HCT116 (cell line): ENCODE results near the gene SEMA3B. TPM values are rescaled to one million over a fixed set of nuclear protein-coding genes. Genes with fewer than 3 reads are reported as not detected.

Experiments used
- ATAC-seq: fragments of 200-7000 bp; cut with Tn5 transposase; 2 replicates; pipeline ENCODE4 v1.9.1; 2020; ENCODE audit warnings: mild to moderate bottlenecking, moderate library complexity
- BruUV-seq: library from RNA; stranded (reverse); fragments of 400-500 nt; replicated peaks from 2 replicates; lab custom pipeline; 2021; lab: Mats Ljungman, UMichigan
- CTCF ChIA-PET: fragments of 300-600 bp; sonication (Branson Sonifier 250); formaldehyde crosslinking; loops from one replicate; lab custom pipeline; 2021; ENCODE audit warnings: antibody characterized with exemption; lab: Charles Lee
- POLR2A ChIA-PET: fragments of 300-600, 350-600 bp; sonication (Branson Sonifier 250); formaldehyde crosslinking; loops from one replicate; lab custom pipeline; 2021; ENCODE audit warnings: antibody characterized with exemption; lab: Charles Lee
- RAD21 ChIA-PET, 2 experiments: fragments of 300-600 bp; sonication (Branson Sonifier 250); formaldehyde crosslinking; loops; one replicate each; lab custom pipeline; 2023; ENCODE audit warnings: low total read pairs in 2 of 2; ENCODE audit not compliant: uncharacterized antibody in 2 of 2, unreplicated experiment in 2 of 2, low non-redundant PET in 1 of 2; lab: Charles Lee
- DNase-seq: peaks from one replicate; pipeline ENCODE4 v3.0.0-alpha.2; 2010; ENCODE audit warnings: low read depth, low spot score
- H2AFZ ChIP-seq: fragments of 200-600 bp; shearing (Covaris generic), sonication (generic); 2 replicates; pipeline ENCODE4 v1.6.1; 2017; ENCODE audit warnings: low read depth, mixed run types, mixed read lengths, antibody characterized with exemption, low read length; ENCODE audit not compliant: poor library complexity, severe bottlenecking
- H3K27ac ChIP-seq: 2 replicates; pipeline ENCODE4 v1.5.1; 2012; ENCODE audit warnings: low read depth, low read length
- H3K27me3 ChIP-seq: fragments of 200-600 bp; sonication (generic); 2 replicates; pipeline ENCODE4 v1.6.1; 2016; ENCODE audit warnings: mixed run types, low read length, mixed read lengths; ENCODE audit not compliant: insufficient read depth
- H3K36me3 ChIP-seq, 2 experiments: fragments of 200-500 bp in 1 of 2; fragments of 200-600 bp in 1 of 2; sonication (Bioruptor generic) in 1 of 2; sonication (generic) in 1 of 2; 2 replicates each; pipeline versions ENCODE4 v1.5.1 to v1.6.1; 2014 to 2016; ENCODE audit warnings: low read length in 2 of 2, inconsistent platforms in 1 of 2, mixed read lengths in 1 of 2, mixed run types in 1 of 2; ENCODE audit not compliant: insufficient read depth in 2 of 2, control insufficient read depth in 1 of 2
- H3K4me1 ChIP-seq, 2 experiments: fragments of 200-600 bp in 1 of 2; sonication (generic) in 1 of 2; 2 replicates each; pipeline versions ENCODE4 v1.5.1 to v1.6.1; 2012 to 2017; ENCODE audit warnings: low read length in 2 of 2, inconsistent platforms in 1 of 2, mild to moderate bottlenecking in 1 of 2, mixed read lengths in 1 of 2, mixed run types in 1 of 2, moderate library complexity in 1 of 2; ENCODE audit not compliant: insufficient read depth in 2 of 2, control insufficient read depth in 1 of 2
- H3K4me2 ChIP-seq: fragments of 200-600 bp; sonication (generic); 2 replicates; pipeline ENCODE4 v1.6.1; 2017; ENCODE audit warnings: mixed run types, low read length, mixed read lengths
- H3K4me3 ChIP-seq, 2 experiments: fragments of 200-600 bp in 1 of 2; sonication (generic) in 1 of 2; replicated peaks in 1 of 2; 2 replicates each; pipeline ENCODE4 v1.5.1; 2011 to 2016; ENCODE audit warnings: low read length in 2 of 2, control low read depth in 1 of 2, low read depth in 1 of 2, mild to moderate bottlenecking in 1 of 2, mixed read lengths in 1 of 2, mixed run types in 1 of 2
- H3K79me2 ChIP-seq: fragments of 200-600 bp; sonication (generic); 2 replicates; pipeline ENCODE4 v1.6.1; 2017; ENCODE audit warnings: mild to moderate bottlenecking, mixed run types, low read length, moderate library complexity, mixed read lengths; ENCODE audit not compliant: insufficient read depth
- H3K9ac ChIP-seq: fragments of 200-600 bp; sonication (generic); 2 replicates; pipeline ENCODE4 v1.6.1; 2016; ENCODE audit warnings: low read length, mixed read lengths
- H3K9me2 ChIP-seq: fragments of 200-600 bp; sonication (generic), shearing (Covaris generic); 2 replicates; pipeline ENCODE4 v1.6.1; 2017; ENCODE audit warnings: mixed run types, mild to moderate bottlenecking, moderate library complexity; ENCODE audit not compliant: insufficient read depth
- H3K9me3 ChIP-seq, 2 experiments: fragments of 200-500 bp in 1 of 2; fragments of 200-600 bp in 1 of 2; sonication (Bioruptor generic) in 1 of 2; sonication (generic) in 1 of 2; 2 replicates each; pipeline ENCODE4 v1.6.1; 2014 to 2017; ENCODE audit warnings: low read length in 2 of 2, mixed read lengths in 2 of 2, inconsistent platforms in 1 of 2, low read depth in 1 of 2, mild to moderate bottlenecking in 1 of 2, mixed run types in 1 of 2, moderate library complexity in 1 of 2; ENCODE audit not compliant: control insufficient read depth in 1 of 2, insufficient read depth in 1 of 2
- H4K20me1 ChIP-seq: fragments of 200-600 bp; sonication (generic), shearing (Covaris generic); 2 replicates; pipeline ENCODE4 v1.6.1; 2017; ENCODE audit warnings: mixed run types, mild to moderate bottlenecking, moderate library complexity; ENCODE audit not compliant: insufficient read depth
- CBX3 ChIP-seq: IDR thresholded peaks from 2 replicates; pipeline ENCODE4 v1.6.1; 2012; ENCODE audit warnings: low read depth
- CEBPB ChIP-seq: IDR thresholded peaks from 2 replicates; pipeline ENCODE4 v1.6.1; 2012; ENCODE audit warnings: low read depth
- CTCF ChIP-seq, 3 experiments: fragments of 200-600 bp in 1 of 3; sonication (generic) in 1 of 3; IDR thresholded peaks in 2 of 3; conservative IDR thresholded peaks in 1 of 3; 2 replicates each; pipeline ENCODE4 v1.5.1; 2012 to 2017; ENCODE audit warnings: low read depth in 2 of 3, low read length in 2 of 3, antibody characterized with exemption in 1 of 3, borderline replicate concordance in 1 of 3, control low read depth in 1 of 3, mild to moderate bottlenecking in 1 of 3, mixed read lengths in 1 of 3, mixed run types in 1 of 3, moderate library complexity in 1 of 3; ENCODE audit not compliant: insufficient read depth in 1 of 3
- EZH2 ChIP-seq: fragments of 200-600 bp; sonication (generic); IDR thresholded peaks from 2 replicates; pipeline ENCODE4 v1.6.1; 2017; ENCODE audit warnings: antibody characterized with exemption, mixed run types
- EZH2phosphoT487 ChIP-seq: fragments of 200-600 bp; IDR thresholded peaks from 2 replicates; pipeline ENCODE4 v1.6.1; 2018; ENCODE audit warnings: antibody characterized with exemption, borderline replicate concordance
- RAD21 ChIP-seq: IDR thresholded peaks from 2 replicates; pipeline ENCODE4 v1.6.1; 2012; ENCODE audit warnings: low read depth, mild to moderate bottlenecking
- ZNF274 ChIP-seq: fragments of 200-500 bp; sonication (Bioruptor generic); IDR thresholded peaks from 2 replicates; pipeline ENCODE4 v1.6.1; 2014; ENCODE audit warnings: mild to moderate bottlenecking, low read depth, low read length, inconsistent platforms
- intact Hi-C: fragments of 100-400 bp; cut with micrococcal nuclease; formaldehyde crosslinking; loops from 2 replicates; pipeline ENCODE4 v1.10.0; 2022
- total RNA-seq: library from RNA; stranded (reverse); gene quantifications from one replicate; pipeline ENCODE4 v1.2.1, GENCODE V29; 2021; ENCODE audit not compliant: unreplicated experiment

The SEMA3B gene
- total RNA-seq, 1 experiment from 2014 or later: 46.2 TPM

- TF ChIP-seq CTCF (IDR thresholded peaks at IDR 0.05 in 2 of 3, conservative IDR thresholded peaks at IDR 0.05 in 1 of 3; ENCODE audit: borderline replicate concordance in 1 of 3, insufficient read depth in 1 of 3, low read depth in 2 of 3, low read length in 2 of 3): no peak
- no peak for TF ChIP-seq EZH2phosphoT487
- TF ChIP-seq EZH2: no peak
- TF ChIP-seq RAD21: no peak
- no peak for TF ChIP-seq CBX3
- TF ChIP-seq CEBPB: no peak
- TF ChIP-seq ZNF274: no peak
Measured at GRCh38 chr3:50222169-50222528, 46.8 kb upstream of the SEMA3B start (continued).

- intact Hi-C loops: no loop called here
- Histone ChIP-seq H2AFZ (no peak overlapping the region), H3K9me2 (no peaks in the 10 kb centered on the region), H3K36me3 (no peaks in the 10 kb centered on the region), H3K9me3 (no peaks in the 10 kb centered on the region), H3K4me1 (peaks cover 10 to 34% of the 10 kb centered on the region in 2 experiments), H3K4me3 (no peak overlapping the region), H3K4me2 (no peak overlapping the region), H3K27me3 (no peaks in the 10 kb centered on the region), H3K9ac (no peak overlapping the region), H3K27ac (no peak overlapping the region), H3K79me2 (no peaks in the 10 kb centered on the region)
- CTCF ChIA-PET: interaction anchor here (0.5 to 6.3 kb wide), 3 partner anchors 31 to 50 kb away, joined by 3 to 164 read pairs (median 17); partner anchors contain the start of gene GNAT1
- POLR2A ChIA-PET: interaction anchor here (3.3 kb wide), 1 partner anchor 11 kb away, joined by 14 read pairs; the partner anchor contains the start of gene GNAI2
- RAD21 ChIA-PET: interaction anchor here (0.6 to 4.7 kb wide), 3 partner anchors 30 to 67 kb away, joined by 3 to 48 read pairs (median 45); no protein-coding TSS in a partner anchor
- BruUV-seq: no TSS peak
- ATAC-seq (no peak), DNase-seq (no peak)
- TF ChIP-seq CTCF (IDR thresholded peaks at IDR 0.05 in 2 of 3, conservative IDR thresholded peaks at IDR 0.05 in 1 of 3; ENCODE audit: borderline replicate concordance in 1 of 3, insufficient read depth in 1 of 3, low read depth in 2 of 3, low read length in 2 of 3): no peak
- TF ChIP-seq, all 23 proteins: peak for 0
- H4K20me1 ChIP-seq: no peaks in the 10 kb centered on the region
Measured at GRCh38 chr3:50224639-50225038, 44.3 kb upstream of the SEMA3B start.
